GM12873 (cell line): ENCODE data around the gene B3GALNT2.

Experiments used
- CTCF ChIP-seq: IDR thresholded peaks from 2 replicates; pipeline ENCODE4 v1.5.1; 2012; ENCODE audit warnings: low read depth, mild to moderate bottlenecking, moderate library complexity, low read length, control low read depth; ENCODE audit not compliant: insufficient read depth; ENCODE audit errors: missing control alignments

The B3GALNT2 gene

DNA sequence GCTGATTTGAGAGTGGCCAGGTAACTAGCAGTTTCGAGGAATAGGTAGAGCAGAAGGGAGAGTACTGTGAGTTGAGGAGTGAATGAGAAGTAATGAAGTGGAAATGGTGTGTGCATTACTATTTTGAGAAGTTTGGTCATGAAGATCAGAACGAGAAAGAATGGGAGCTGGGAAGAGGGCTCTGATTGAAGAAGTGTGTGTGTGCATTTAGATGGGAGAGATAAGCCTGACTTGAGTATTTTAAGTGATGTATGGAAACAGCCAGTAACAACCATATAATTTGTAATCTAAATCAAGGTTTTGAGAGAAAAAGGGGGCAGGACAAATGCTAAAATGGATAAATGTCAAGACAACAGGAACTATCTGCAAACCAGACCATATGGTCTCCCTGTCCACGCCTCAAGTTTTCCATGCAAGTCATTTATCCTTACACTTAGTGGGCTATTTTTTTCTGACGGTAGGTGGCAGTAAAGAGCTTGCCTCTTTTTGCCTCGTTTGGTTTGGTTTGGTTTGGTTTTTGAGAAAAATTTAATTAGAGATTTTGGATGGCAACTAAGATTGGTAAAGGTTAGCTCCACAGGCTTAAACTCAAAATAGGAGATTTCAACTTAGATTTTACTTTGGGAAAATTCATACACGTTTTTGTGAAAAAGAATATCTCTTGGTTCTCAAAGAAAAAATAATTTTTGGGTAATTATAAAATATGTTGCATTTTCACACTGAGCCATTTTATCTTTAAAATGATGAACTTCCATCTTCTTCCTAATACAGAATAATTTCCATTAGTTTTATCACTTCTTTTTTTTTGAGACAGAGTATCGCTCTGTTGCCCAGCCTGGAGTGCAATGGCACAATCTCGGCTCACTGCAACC lies 9.5 kb upstream of the B3GALNT2 start:
- TF ChIP-seq CTCF: peak; percentile 79

DNA sequence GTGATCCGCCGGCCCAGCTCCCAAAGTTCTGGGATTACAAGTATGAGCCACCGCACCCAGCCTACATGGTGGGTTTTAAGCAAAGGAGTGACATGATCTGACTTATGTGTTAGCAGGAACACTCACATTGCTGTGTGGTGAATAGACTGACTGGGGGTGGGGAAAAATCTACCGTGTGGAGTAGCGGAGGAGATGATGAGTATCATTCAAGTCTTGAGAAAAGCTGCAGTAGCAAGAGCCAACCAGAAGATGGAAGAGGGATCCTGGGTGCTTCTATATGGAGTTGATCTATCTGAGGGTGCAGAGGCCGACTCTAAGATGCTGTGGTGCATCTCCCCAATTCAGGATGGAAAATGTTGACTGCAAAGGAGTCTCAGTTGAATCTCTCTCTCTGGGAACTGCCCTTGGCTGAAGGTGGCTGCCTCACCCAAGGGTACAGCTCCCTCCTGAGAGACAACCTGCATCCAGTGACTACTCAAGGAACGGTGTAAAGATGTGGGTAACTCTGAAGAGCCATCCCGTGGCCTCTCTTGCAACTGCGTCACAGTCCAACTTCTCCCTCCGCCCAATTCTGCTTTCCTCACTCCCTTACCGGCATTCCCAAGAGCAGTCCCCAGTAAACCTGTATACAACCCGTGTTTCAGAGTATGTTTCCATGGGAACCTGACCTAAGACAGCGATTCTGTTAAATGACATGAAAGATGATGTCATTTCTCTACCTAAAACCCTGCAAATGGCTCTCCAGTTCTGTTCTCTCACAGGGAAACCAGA lies 7.4 kb upstream of the B3GALNT2 start:
- no peak for TF ChIP-seq CTCF

DNA sequence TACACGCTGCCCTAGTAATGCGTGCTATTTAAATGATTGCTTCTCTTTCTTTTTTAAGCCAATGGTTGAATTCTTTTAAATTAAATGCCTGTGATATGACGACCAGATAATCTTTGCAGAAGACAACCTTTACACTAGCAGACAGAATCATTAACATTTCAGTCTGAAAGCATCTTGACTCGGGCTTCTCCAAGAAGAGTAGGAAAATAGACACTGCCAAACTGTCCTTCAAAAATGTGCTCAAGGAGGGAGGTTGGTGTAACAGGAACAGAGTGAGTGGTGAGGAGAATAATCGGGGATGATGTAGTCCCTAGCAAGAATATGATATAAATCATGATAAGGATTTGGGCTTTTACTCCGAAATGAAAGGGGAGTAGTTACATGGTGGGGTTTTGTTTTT lies 6.6 kb upstream of the B3GALNT2 start:
- TF ChIP-seq CTCF: no peak

DNA sequence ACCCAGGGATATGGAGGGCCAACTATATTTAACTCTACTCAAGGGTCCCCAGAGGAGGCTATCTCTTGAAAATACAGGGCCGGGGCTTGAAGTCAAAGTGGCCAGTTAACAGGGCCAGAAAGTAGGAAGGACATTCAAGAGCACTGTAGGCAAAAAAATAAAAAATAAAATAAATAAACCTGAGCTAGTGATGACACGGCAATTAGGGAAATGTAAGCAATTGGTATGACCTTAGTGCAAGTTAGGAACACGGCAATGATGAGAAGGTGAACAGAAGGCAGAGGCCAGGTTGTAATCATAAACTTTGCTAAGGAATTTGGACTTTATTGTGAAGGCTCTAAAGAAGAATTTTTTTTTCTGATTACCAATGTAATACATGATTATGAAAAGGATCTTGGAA lies 3.4 kb upstream of the B3GALNT2 start:
- no peak for TF ChIP-seq CTCF

DNA sequence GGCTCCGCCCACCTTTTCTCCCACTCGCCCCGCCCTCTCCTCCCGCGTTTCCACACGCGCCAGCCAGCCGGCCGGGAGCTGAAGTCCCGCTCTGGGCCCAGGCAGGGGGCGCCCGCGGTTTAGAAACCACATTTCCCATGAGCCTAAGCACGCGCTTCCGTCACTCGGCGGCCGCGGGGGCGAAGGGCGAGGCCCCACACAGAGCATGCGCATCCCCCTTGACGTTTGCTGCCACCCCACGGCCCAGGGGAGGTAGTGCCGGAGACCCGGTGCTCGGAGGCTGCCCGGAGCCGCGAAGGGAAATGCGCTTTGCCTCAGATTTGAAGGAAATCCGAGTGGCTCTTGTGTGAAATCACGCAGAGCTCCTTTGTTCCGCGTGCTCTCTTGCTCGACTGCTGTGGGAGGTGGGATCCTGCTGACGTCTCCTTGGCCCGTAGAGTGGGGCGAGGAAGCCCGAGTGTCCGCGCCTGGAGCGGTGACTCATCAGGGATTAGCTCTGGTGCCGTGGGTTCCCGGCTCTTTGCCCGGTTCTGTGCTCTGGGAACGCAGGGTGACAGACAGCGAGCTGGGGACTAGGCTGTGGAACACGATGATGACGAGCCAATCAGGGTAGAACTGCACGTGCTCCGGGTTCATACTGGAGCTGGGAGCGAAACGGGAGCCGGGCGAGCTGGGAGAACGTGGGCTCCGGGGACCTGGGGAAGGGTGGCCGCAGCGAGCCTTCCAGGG lies 406 bp upstream of the B3GALNT2 start:
- TF ChIP-seq CTCF: peak; percentile 83

- no peak for TF ChIP-seq CTCF
These were observed 690 bp downstream of the B3GALNT2 start for GRCh38 chr1:235503403-235504121.
